ENCODE data around the gene PRG3.

DNA sequence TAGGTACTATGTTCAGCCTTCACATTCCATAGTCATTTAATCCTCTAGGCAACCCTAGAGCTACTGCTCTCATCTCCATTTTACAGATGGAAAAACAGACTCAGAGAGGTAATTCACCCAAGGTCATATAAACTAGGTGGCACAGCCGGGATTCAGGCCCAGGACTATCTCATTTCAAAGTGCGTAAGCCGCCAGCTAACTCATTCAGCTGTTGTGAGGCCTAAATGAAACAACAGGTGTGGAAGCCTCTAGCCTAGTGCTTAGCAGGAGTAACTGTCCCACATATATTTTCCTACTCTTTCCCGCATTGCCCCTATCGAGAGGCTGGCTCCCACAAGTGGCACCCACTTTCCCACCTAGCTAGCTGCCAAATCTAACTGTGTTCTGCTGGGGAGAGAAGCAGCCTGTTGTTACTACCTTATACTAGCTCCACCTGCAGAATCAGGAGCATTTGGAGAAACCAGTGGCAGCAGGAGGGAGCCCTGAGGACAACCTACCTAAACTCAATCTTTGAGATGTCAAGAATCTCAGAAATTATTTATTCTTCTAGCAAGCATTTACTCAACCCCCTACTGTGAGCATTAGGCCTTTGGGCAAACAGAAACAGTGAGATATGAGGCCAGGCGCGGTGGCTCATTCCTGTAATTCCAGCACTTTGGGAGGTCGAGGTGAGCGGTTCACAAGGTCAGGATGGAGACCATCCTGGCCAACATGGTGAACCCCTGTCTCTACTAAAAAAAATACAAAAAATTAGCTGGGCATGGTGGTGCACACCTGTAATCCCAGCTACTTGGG is 20.9 kb downstream of the PRG3 start:
- TF ChIP-seq EZH2 (IDR thresholded peaks at IDR 0.05; ENCODE audit: insufficient read depth, poor library complexity, severe bottlenecking), result no peak
- no peak for TF ChIP-seq EZH2phosphoT487 (IDR thresholded peaks at IDR 0.05; ENCODE audit: insufficient read depth, low read depth)
